GM23248 (cell line): ENCODE measurements around the gene EPGN.

ENCODE experiments used
- EZH2 ChIP-seq: fragments of 200-600 bp; sonication (generic); IDR thresholded peaks from 2 replicates; pipeline ENCODE4 v1.6.1; 2018; ENCODE audit warnings: antibody characterized with exemption, mild to moderate bottlenecking; ENCODE audit not compliant: insufficient read depth, poor library complexity, severe bottlenecking
- EZH2phosphoT487 ChIP-seq: fragments of 200-600 bp; sonication (generic); IDR thresholded peaks from 2 replicates; pipeline ENCODE4 v1.6.1; 2018; ENCODE audit warnings: antibody characterized with exemption, moderate library complexity, mild to moderate bottlenecking, low read depth; ENCODE audit not compliant: insufficient read depth

DNA sequence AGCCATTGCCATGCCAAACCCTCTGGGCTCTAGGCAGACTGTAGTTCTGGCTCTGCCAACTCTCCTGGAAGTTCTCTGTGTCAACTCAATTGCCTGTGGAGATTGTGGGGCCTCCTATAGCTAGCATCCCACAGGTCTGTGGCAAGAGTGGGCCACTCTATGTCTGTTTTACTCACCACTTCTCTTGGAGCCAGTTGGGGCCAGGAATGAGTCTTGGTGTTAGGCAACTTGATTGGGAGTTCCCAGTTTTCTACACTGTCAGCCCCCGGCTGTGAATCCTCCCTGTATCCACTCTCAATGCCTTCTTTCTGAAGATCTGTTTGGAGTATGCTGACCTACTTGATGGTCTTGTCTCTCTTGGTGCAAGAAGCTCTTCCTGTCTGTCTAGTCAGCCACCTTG, 48.2 kb upstream of the EPGN start:
- TF ChIP-seq EZH2phosphoT487, result no peak
- no peak for TF ChIP-seq EZH2
